ENCODE measurements around the gene ZNF827.
A peak's percentile ranks its signal among the peaks of the same experiment; 100 is the strongest.

The ZNF827 gene

GRCh38 chr4:145719752-145720624, 218.6 kb downstream of the ZNF827 start:
- TF ChIP-seq RARB (CRISPR knock-in tag; IDR thresholded peaks at IDR 0.05) (no peak), TOX (CRISPR knock-in tag; IDR thresholded peaks at IDR 0.05; ENCODE audit: borderline replicate concordance) (no peak), TCF4 (CRISPR knock-in tag; IDR thresholded peaks at IDR 0.05; ENCODE audit: borderline replicate concordance) (no peak), ESRRG (CRISPR knock-in tag; IDR thresholded peaks at IDR 0.05) (no peak), CSDC2 (CRISPR knock-in tag; IDR thresholded peaks at IDR 0.05) (no peak), ZNF565 (CRISPR knock-in tag; conservative IDR thresholded peaks at IDR 0.05; ENCODE audit: low read depth) (no peak), ARNTL (CRISPR knock-in tag; IDR thresholded peaks at IDR 0.05; ENCODE audit: borderline replicate concordance, low read depth) (no peak), ZFP30 (CRISPR knock-in tag; IDR thresholded peaks at IDR 0.05) (no peak), ZNF70 (CRISPR knock-in tag; IDR thresholded peaks at IDR 0.05) (no peak), BACH2 (CRISPR knock-in tag; IDR thresholded peaks at IDR 0.05; ENCODE audit: borderline replicate concordance) (no peak), ZC3H10 (CRISPR knock-in tag; IDR thresholded peaks at IDR 0.05) (no peak), CREB5 (CRISPR knock-in tag; IDR thresholded peaks at IDR 0.05; ENCODE audit: low read depth) (no peak), SNAI2 (CRISPR knock-in tag; IDR thresholded peaks at IDR 0.05) (no peak), POU6F1 (CRISPR knock-in tag; IDR thresholded peaks at IDR 0.05; ENCODE audit: borderline replicate concordance, low read depth) (no peak), PATZ1 (CRISPR knock-in tag; IDR thresholded peaks at IDR 0.05; ENCODE audit: borderline replicate concordance) (no peak), OSR1 (CRISPR knock-in tag; IDR thresholded peaks at IDR 0.05) (no peak), TSHZ2 (CRISPR knock-in tag; IDR thresholded peaks at IDR 0.05) (no peak)
- no peak for ATAC-seq

- no peak for TF ChIP-seq ISL1 (CRISPR knock-in tag; IDR thresholded peaks at IDR 0.05)
- ATAC-seq = no peak
Observed at GRCh38 chr4:145716661-145717200, 221.9 kb downstream of the ZNF827 start.

- 0 out of 3 replicates have a peak, but pooled peaks have one; percentile 22 for ATAC-seq
- TF ChIP-seq ZFP3 (CRISPR knock-in tag; IDR thresholded peaks at IDR 0.05) (no peak), POU6F1 (CRISPR knock-in tag; IDR thresholded peaks at IDR 0.05; ENCODE audit: borderline replicate concordance, low read depth) (no peak), PPARA (CRISPR knock-in tag; IDR thresholded peaks at IDR 0.05; ENCODE audit: borderline replicate concordance) (no peak), TOX (CRISPR knock-in tag; IDR thresholded peaks at IDR 0.05; ENCODE audit: borderline replicate concordance) (no peak), TSHZ2 (CRISPR knock-in tag; IDR thresholded peaks at IDR 0.05) (no peak), CREB5 (CRISPR knock-in tag; IDR thresholded peaks at IDR 0.05; ENCODE audit: low read depth) (no peak), ZNF8 (CRISPR knock-in tag; IDR thresholded peaks at IDR 0.05) (no peak), ESRRG (CRISPR knock-in tag; IDR thresholded peaks at IDR 0.05) (no peak), RARB (CRISPR knock-in tag; IDR thresholded peaks at IDR 0.05) (no peak), BACH2 (CRISPR knock-in tag; IDR thresholded peaks at IDR 0.05; ENCODE audit: borderline replicate concordance) (no peak), ZC3H10 (CRISPR knock-in tag; IDR thresholded peaks at IDR 0.05) (no peak)
Observed at GRCh38 chr4:145716200-145716599, 222.4 kb downstream of the ZNF827 start.
